Parathyroid adenoma (tissue), 2 donors: Measurements from ENCODE around the gene LRRC40.

Source experiments
- H2AFZ ChIP-seq: fragments of 300-600 bp; sonication (generic); one replicate; pipeline ENCODE4 v1.7.0; 2017; ENCODE audit warnings: antibody characterized with exemption, mild to moderate bottlenecking
- H3K27ac ChIP-seq: fragments of 300-600 bp; sonication (generic); one replicate; pipeline ENCODE4 v1.7.0; 2017
- H3K27me3 ChIP-seq: fragments of 300-600 bp; sonication (generic); one replicate; pipeline ENCODE4 v1.7.0; 2017; ENCODE audit warnings: low read length; ENCODE audit not compliant: control insufficient read depth, insufficient read depth
- H3K36me3 ChIP-seq: fragments of 300-600 bp; sonication (generic); one replicate; pipeline ENCODE4 v1.7.0; 2017; ENCODE audit warnings: low read length; ENCODE audit not compliant: control insufficient read depth, insufficient read depth
- H3K4me1 ChIP-seq: fragments of 300-600 bp; sonication (generic); one replicate; pipeline ENCODE4 v1.7.0; 2017; ENCODE audit warnings: control low read depth
- H3K4me2 ChIP-seq: fragments of 300-600 bp; sonication (generic); one replicate; pipeline ENCODE4 v1.7.0; 2017; ENCODE audit warnings: low read length
- H3K4me3 ChIP-seq: fragments of 300-600 bp; sonication (generic); one replicate; pipeline ENCODE4 v1.7.0; 2017; ENCODE audit warnings: low read depth, low read length
- H3K79me2 ChIP-seq: fragments of 300-600 bp; sonication (generic); one replicate; pipeline ENCODE4 v1.7.0; 2017; ENCODE audit warnings: control low read depth
- H3K9ac ChIP-seq: fragments of 300-600 bp; sonication (generic); one replicate; pipeline ENCODE4 v1.7.0; 2017; ENCODE audit warnings: mild to moderate bottlenecking
- H3K9me3 ChIP-seq: fragments of 300-600 bp; sonication (generic); one replicate; pipeline ENCODE4 v1.7.0; 2017; ENCODE audit warnings: low read length; ENCODE audit not compliant: control insufficient read depth
- TF ChIP-seq, protein P1 (sequence below): fragments of 300-600 bp; sonication (generic); IDR thresholded peaks from one replicate; pipeline ENCODE4 v1.7.0; 2017; ENCODE audit warnings: antibody characterized with exemption, mild to moderate bottlenecking
- donor health status: primary hyperparathyroidism.

Gene LRRC40

DNA sequence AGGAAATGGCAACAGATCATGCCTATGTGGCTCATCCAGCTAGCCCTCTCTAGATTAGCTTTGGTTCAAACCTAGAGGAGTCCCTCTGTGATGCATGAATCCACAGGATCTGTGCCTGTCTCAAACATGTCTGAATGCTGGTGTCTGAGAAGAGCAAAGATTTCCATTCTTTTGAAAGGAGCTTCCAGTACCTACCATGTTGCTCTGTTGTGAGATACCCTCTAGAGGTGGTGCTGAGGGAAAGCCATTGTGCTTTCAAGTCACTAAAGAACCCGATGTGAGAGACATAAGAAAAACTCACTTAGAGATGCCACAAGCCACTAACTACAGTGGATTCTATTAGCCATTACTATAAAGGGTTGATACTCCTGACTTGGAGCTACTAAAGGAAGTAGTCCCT, 103.6 kb downstream of the LRRC40 start:
- TF ChIP-seq, protein P1, sequence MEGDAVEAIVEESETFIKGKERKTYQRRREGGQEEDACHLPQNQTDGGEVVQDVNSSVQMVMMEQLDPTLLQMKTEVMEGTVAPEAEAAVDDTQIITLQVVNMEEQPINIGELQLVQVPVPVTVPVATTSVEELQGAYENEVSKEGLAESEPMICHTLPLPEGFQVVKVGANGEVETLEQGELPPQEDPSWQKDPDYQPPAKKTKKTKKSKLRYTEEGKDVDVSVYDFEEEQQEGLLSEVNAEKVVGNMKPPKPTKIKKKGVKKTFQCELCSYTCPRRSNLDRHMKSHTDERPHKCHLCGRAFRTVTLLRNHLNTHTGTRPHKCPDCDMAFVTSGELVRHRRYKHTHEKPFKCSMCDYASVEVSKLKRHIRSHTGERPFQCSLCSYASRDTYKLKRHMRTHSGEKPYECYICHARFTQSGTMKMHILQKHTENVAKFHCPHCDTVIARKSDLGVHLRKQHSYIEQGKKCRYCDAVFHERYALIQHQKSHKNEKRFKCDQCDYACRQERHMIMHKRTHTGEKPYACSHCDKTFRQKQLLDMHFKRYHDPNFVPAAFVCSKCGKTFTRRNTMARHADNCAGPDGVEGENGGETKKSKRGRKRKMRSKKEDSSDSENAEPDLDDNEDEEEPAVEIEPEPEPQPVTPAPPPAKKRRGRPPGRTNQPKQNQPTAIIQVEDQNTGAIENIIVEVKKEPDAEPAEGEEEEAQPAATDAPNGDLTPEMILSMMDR = no peak
- no peak overlapping the region for H3K27ac ChIP-seq

GRCh38 chr1:70101231-70101630, 104.1 kb downstream of the LRRC40 start:
- no peak overlapping the region for H3K27ac ChIP-seq
- H3K4me1 ChIP-seq = no peaks in the 10 kb centered on the region
- H3K27me3 ChIP-seq = no peaks in the 10 kb centered on the region
- no peak overlapping the region for H2AFZ ChIP-seq
- H3K4me3 ChIP-seq = no peak overlapping the region
- no peaks in the 10 kb centered on the region for H3K36me3 ChIP-seq
- no peak overlapping the region for H3K4me2 ChIP-seq
- TF ChIP-seq, protein P1 = no peak
- H3K9ac ChIP-seq = no peak overlapping the region
- no peaks in the 10 kb centered on the region for H3K9me3 ChIP-seq
- H3K79me2 ChIP-seq = no peaks in the 10 kb centered on the region

More for the DNA sequence above, 103.6 kb downstream of the LRRC40 start:
- Histone ChIP-seq H3K79me2 (no peaks in the 10 kb centered on the region), H3K9ac (no peak overlapping the region), H2AFZ (no peak overlapping the region), H3K4me3 (no peak overlapping the region), H3K9me3 (no peaks in the 10 kb centered on the region), H3K36me3 (no peaks in the 10 kb centered on the region), H3K4me2 (no peak overlapping the region), H3K4me1 (no peaks in the 10 kb centered on the region), H3K27me3 (no peaks in the 10 kb centered on the region)
